ENCODE data around the gene CLEC4G.

- TF ChIP-seq CTCF (IDR thresholded peaks at IDR 0.05; ENCODE audit: insufficient read depth, low read length, poor library complexity, severe bottlenecking): no peak
- no peak for TF ChIP-seq EZH2phosphoT487 (conservative IDR thresholded peaks at IDR 0.05; ENCODE audit: low read length)
Observed at GRCh38 chr19:7722231-7722651, 9.7 kb downstream of the CLEC4G start.

Measured in SU-DHL-6 (cell line).